Stimulated activated CD4-positive, alpha-beta T cell treated with anti-CD3 and anti-CD28 coated beads, TNF-alpha, amount 100 ng/mL, for 48 hours (primary cell): ENCODE measurements around the gene HSPA5.
A peak's percentile ranks its signal among the peaks of the same experiment; 100 is the strongest.
"Not testable (repeated sequence)": the region's sequence is repeated elsewhere in the genome, so short reads cannot be mapped to it uniquely, and the experiment has no call there.

ENCODE experiments used
- DNase-seq, 3 donors: peaks; one replicate each; pipeline ENCODE4 v3.0.0-alpha.2; 2020; ENCODE audit warnings: low read depth in 3 of 3

The HSPA5 gene

DNA sequence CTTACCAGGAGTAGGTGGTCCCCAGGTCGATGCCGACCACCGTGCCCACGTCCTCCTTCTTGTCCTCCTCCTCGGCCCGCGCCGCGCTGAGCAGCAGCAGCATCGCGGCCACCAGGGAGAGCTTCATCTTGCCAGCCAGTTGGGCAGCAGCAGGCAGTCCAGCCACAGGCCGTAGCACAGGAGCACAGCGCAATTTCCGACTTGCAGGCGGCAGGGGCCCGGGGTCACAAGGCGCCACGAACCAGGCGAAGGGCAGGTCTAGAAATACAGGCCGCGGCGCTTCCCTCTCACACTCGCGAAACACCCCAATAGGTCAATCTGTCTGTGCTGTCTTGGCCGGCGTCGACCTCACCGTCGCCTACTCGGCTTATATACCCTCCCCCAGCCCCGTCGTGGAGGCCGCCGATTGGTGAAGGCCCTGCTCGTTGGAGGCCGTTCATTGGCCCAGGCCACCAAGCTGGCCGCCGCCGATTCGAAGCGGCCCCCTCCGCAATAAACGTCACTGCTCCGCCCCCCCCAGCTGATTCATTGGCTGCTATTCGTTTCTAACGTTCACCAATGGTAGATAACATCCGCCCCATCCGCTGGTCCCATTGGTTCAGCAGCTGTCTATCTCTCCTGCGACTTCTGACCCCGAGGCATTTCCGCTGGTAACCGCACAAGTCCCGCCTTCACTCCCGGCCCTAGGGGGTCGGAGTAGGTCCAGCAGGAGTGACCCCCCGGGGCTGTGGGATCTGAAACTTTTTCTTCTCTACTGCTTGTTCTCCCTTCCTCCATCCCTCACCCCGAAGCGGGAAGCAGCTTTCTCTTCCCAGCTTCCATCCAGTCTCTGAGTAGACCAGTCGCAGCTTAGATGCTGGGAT lies at the start of gene HSPA5:
HSPA5 (minus strand) TSS at position 344 of the 863 bp plus-strand sequence; CDS start at position 127, 217 bp downstream.
- DNase-seq, result peak; percentile 98 to 100 (median 99)

DNA sequence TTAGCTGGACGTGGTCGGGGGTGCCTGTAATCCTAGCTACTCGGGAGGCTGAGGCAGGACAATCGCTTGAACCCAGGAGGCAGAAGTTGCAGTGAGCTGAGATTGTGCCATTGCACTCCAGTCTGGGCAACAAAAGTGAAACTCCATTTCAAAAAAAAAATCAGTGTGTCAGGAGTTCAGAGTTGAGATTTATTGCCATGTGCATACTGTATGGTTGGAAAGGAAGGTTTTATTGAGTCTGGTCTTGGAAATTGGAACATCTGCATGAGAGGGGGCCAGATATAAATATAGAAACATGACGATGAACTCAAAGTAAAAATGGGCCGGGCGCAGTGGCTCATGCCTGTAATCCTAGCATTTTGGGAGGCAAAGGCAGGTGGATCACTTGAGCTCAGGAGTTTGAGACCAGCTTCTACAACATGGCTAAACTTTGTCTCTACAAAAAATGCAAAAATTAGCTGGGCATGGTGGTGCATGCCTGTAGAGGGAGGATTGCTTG lies 45.8 kb upstream of the HSPA5 start:
- not testable (repeated sequence) for DNase-seq

DNA sequence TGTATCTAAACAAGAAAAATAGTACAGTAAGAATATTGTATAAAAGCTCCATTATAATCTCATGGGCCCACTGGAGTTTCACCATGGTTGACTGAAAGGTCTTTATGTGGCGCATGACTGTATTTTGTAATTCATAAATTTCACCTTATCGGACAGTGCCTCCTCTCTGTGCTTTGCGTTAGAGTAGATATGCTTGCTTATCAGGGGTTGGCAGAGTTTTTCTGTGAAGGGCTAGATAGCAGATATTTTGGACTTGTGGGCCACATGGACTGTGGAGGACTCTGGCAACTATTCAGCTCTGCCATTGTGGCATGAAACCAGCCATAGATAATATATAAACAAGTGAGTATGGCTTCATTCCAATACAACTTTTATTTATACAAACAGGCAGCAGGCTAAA lies 43.7 kb upstream of the HSPA5 start:
- DNase-seq, result no peak

DNA sequence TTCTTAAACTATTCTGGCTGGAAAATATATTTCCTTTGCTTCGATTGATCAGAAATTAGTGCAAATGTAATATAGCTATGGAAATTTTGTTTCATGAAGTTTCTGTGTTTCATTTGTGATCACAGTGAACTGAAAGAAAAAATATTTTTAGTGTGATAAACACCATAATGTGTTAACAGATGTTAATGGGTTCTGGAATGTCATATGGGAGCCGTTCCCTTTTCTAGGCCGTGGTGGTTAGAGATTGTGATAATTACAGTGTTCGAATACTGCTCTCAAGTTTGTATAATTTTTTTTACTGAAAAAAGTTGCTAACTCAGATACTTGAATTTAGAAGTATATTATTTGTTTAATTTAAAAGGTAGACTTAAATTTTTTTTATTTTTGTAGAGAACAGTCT lies 39.8 kb upstream of the HSPA5 start:
- no peak for DNase-seq

DNA sequence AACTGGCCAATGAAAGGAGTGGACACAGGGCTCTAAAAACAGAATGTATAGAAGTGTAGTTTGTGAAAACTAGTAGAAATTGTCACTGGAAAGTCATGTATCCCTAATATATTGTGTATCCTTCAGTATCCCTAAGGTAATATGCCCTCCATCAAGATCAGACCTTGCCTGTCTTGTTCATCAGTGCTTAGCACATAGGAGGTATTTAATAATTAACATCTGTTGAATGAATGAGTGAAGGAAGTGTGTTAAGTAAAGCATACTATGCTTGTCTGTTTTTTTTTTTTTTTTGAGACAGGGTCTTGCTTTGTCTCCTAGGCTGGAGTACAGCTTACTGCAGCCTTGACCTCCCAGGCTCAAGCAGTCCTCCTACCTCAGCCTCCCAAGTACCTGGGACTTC lies 36.3 kb upstream of the HSPA5 start:
- no peak for DNase-seq

DNA sequence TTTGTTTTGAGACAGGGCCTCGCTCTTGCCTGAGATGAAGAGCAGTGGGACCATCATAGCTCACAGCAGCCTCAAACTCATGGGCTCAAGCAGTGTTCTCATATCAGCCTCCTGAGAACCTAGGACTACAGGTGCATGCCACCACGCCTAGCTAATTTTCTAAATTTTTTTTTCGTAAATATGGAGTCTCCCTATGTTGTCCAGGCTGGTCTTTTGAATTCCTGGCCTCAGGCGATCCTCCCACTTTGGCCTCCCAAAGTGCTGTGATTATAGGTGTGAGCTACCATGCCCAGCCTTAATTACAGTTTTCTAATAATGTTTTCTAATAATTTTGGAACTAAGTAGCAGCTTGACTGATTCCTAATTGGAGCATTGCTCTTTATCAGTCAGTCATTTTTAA lies 35.6 kb upstream of the HSPA5 start:
- DNase-seq, result no peak

DNA sequence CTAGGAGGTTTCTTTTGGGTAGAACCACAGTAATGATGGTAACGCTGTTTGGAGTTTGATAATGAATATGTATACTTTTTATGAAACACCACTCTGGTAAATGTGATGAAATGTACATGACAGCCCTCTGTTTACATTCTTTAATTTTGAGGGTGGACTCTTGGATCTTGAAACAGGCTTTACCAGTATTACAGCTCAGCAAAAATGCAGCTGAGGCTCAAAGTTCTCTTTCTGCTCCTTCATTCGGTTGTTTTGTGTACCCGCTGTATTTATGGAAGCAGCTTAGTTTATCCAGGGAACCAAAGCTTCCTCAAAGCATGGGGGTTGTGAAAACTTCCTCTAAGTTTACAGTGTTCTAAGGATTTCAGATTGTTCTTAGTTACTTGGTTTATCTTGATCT lies 31.6 kb upstream of the HSPA5 start:
- no peak for DNase-seq

DNA sequence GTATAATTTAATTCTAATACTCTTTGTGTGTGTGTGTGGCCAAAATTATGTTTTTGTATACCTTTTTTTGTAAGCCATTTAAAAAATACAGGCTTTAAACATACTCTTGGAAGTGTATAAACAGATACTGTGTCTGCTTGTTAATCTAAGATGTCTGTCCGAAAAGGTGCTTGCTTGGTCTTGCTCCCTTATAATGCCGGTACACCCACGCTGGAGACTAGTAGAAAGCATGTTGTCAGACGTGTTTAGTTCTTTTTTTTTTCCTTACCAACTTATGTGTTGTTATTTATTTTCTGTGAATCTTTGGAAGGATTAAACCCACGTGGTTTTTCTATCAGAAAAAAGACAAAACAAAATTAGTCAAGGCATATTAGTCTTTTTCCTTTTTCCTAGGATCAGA lies 29.9 kb upstream of the HSPA5 start:
- no peak for DNase-seq

DNA sequence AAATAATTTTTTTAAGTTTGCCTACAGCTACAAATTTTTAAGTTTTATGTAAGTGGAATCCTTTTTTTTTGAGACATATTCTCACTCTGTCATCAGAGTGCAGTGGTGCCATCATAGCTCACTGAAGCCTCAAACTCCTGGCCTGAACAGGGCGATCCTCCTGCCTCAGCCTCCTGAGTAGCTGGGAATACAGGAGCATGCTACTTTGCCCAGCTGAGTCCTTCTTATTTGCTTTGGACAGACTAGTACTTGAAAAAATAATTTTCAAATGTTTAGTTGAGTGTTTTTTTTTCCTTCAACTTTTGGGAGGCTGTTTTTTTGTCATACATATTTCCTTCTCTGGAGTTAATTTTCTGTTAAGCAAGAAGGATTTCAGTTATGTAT lies 27.9 kb upstream of the HSPA5 start:
- no peak for DNase-seq

DNA sequence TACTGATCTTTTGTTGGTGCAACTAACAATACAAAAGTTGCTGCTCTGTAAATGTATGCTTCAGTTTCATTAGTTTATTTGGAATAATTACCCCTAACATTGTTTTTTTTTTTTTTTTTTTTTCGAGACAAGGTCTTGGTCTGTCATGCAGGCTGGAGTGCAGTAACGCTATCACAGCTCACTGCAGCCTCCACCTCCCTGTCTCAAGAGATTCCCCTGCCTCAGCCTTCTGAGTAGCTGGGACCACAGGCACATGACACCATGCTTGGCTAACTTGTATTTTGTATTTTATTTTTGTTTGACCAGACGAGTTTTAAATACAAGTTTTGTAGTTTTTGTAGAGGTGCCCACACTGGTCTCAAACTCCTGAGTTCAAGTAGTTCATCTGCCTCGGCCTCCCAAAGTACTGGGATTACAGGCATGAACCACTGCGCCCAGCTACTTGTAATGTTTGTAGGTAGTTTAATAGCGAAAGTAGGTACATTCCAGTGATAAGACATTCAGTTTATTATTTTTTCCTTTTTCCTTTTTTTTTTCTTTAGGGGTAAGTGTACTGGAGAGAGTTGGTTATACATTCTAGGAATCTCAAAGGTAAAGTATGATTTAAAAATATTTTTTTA lies 27.4 kb upstream of the HSPA5 start:
- DNase-seq, result no peak

DNA sequence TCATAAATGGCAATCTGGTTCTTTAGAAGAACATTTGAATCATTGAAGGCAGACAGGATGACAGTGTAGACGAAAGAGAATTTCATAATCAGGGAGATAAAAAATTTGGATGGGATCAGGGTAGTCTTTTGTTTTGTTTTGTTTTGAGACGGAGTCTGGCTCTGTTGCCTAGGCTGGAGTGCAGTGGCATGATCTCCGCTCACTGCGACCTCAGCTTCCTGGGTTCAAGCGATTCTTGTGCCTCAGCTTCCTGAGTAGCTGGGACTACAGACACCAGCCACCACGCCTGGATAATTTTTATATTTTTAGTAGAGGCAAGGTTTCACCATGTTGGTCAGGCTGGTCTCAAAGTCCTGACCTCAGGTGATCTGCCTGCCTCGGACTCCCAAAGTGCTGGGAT lies 22.9 kb upstream of the HSPA5 start:
- not testable (repeated sequence) for DNase-seq

DNA sequence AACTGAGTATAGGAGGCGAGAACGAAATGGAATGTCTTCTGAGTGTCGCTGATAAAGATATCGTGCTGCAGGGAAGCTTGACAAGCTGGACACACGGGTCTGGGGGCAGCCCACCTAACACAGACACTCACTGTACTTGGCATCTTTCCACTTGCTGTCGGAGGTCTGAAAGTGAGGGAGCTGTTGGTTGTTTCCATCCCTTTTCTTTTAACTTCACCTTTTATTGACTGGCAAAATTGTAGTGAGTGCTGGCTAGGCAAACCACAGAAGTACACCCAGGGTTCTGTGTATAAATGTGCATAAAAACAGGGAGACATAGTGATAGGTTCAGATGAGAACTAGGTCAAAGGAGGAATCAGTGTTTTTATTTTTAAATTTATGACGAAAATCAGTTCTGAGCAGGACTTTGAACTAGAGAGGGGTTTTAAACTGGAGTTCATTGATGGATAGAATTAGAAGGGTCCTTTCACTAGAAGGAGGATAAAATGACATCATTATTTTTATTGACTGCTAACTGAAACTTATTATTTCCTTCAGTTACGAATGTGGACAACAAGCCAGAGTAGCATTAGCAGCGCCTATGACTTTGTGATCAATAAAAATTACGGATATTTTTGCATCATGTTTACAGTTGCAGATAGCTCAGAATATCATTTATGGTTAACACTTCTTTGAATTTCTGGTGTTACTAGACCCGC lies 21.3 kb upstream of the HSPA5 start:
- DNase-seq, result no peak

DNA sequence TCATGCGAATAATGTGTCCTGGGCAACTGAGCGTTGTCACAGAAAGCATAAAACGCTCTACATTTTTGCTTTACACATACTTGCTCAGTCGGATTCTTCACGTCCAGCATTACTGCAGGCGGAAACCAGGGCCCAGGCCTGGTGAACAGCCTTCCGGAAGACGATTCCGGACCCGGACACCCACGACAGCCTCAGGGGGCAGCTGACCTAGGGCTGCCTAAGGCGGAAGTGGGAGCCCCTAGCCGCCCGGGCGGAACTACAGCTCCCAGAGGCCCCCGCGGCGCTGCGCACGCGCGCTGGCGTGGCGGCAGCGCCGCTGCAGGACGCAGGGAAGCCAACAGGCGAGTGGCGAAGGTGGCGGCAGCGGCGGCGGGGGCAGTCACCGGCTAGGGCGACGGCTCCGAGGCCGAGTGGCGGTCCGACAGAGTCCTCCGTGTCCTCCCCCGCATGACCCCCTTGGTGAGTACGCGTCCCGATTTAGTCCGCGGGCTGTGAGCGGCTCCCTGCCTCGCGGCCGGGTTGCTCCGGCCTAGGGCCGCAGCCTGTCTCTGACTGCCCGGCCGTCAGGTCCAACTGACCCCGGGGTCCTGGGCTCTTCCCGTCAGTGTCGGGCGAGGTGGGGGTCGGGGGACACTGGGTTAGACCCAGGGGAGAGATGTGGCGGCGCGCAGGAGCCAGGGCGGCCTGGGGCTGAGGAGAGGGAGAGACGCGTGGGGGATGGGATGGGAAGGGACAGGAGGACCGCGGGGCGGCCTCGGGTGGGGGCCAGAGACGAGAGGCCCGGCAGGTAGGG lies 20.6 kb upstream of the HSPA5 start, which contains the start of gene GAPVD1:
GAPVD1 (plus strand) TSS at position 326 of the 793 bp plus-strand sequence. CDS start 37,096 bp downstream, outside the sequence.
- peak; percentile 76 to 82 (median 81) for DNase-seq

DNA sequence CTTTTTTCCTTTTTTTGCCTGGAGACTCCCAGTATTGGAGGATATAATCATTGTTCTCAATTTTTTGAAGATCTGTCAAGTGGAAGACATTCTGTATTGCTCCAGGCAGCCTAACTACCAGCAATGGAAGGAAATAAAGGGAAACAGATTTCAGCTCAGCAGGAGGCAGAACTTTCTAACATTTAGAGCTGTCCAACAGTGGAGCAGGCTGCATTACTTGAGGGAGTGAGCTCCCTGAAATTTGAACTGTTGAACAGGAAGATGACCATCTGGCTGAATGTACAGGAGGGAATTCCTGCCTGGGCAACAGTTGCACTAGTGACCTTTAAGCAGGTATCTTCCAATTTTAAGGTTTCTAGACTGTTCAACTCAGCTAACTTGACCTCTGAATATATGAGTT lies 19.4 kb upstream of the HSPA5 start:
- DNase-seq, result no peak

DNA sequence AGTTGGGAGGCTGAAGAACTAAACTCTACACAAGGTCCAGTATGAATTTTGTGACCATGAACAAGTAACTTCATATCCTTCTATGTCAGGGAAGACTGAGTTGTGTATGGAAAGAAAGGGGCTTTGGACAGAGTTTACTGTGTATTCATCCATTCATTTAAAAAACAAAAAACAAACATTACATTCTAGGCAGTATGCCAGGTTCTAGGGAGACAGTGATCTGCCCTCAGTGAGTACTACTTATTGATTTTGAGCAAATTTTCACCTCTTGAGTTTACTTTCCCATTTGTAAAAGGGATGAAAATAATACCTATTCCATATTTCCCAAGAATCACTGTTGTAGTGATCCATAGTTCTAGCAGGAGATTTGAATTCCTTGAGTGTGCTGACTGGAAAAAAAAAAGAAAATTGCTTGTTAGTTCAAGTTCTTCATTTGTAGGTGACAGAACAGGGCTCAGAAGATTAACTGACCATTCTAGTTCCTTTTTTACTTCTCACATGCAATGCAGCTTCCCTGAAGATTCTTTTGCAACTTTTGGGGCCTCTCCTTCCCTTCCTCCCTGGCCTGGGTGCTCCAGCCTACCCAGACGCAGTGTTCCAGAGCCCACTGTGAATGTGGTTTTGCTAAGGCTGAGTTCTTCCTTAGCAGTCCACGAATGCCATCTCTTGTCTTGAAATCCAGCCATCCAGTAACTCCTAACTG lies 17.8 kb upstream of the HSPA5 start:
- no peak for DNase-seq

DNA sequence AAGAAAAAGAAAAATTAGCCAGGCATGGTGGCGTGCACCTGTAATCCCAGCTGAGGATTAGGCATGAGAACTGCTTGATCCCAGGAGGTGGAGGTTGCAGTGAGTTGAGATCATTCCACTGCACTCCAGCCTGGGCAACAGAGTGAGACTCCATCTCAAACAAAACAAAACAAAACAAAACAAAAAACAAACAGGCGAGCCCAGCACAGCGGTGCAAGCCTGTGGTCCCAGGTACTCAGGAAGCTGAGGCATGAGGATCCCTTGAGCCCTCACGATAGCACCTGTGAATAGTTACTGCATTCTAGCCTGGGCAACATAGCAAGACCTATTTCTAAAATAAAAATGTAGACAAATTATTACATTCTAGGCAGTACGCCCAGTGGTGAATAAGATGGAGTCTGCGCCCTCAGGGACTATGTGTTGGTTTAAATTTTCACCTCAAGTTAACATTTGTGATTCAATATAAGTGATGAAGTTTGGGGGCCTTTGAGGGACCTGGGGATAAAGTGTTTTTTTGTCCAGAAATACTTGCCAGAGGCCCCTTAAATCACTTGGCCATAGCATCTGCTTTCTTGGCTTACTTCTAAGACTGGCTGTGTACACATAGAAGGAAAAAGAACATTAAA lies 17.1 kb upstream of the HSPA5 start:
- DNase-seq, result no peak

DNA sequence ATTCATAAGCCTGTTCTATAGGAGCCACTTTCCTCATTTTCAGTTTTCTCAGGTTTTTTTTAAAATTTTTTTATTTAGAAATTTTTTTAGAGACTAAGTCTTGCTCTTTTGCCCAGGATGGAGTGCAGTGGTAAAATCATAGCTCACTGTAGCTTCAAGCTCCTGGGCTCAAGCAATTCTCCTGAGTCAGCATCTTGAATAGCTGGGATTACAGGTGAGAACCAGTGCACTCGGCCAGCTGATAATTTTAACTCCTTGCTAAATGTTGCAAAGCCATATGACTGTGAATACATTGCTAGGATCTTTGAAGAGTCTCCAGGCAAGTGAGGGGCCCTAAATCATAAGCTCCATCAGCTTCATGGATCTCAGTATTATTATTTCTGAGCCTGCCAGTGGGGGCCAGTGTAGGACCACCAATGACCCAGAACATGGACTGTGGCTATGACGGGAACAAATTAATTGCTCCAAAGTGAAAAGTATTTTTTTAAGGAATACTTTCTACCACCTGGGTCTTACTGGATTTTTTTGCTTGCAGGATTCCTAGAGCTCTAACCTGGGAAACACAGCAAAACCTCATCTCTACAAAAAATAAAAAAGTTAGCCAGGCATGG lies 14.7 kb upstream of the HSPA5 start:
- no peak for DNase-seq

DNA sequence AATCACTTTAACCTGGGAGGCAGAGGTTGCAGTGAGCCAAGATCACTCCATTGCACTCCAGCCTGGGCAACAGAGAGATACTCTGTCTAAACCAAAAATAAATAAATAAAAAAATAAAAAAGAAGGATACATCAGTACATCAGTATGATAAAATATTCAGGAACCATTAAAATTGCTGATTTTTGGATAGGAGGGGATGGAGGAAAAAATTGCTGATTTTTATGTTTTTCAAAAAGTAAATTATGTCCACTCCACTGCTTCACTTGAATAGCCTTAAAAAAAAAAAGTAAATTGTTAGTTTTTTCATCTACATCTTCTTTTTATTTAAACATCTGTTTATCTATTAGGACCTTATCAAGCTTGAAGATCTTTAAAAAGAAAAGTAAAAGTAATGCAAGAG lies 13.1 kb upstream of the HSPA5 start:
- DNase-seq, result no peak

DNA sequence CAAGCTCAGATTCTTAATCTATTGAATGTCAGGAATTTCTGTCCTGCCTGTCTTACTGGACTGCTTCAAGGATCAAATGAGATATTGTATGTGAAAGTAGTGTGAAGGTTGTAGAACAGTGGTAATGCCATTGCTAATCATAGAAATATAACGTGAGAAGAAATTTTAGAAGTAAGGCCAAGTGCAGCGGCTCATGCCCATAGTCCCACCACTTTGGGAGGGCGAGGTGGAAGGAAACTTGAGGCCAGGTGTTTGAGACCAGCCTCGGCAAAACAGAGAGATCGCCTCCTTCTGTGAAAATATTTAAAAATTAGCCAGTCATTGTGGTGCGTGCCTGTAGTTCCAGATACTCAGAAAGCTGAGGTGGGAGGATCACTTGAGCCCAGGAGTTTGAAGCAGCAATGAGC lies 5.1 kb upstream of the HSPA5 start:
- DNase-seq, result no peak

DNA sequence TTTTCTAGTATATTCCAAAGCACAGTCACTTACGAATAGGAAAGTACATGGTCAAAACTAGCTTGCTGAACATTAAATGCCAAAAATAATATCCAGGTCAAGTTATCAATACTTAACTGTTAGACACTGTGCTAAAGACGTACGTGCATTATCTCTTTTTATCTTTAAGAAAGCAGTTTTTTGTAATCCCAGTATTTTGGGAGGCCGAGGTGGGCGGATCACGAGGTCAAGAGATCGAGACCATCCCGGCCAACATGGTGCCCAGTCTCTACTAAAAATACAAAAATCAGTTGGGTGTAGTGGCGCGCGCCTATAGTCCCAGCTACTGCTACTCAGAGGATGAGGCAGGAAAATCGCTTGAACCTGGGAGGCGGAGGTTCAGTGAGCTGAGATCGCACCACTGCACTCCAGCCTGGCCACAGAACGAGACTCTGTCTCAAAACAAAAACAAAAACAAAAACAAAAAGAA lies 2.7 kb upstream of the HSPA5 start:
- no peak for DNase-seq
